HCT116 (cell line): Measurements from ENCODE around the gene CHP2. TPM values are rescaled to one million over a fixed set of nuclear protein-coding genes. Genes with fewer than 3 reads are reported as not detected.
"Not testable (repeated sequence)": the region's sequence is repeated elsewhere in the genome, so short reads cannot be mapped to it uniquely, and the experiment has no call there.

Experiments
- ATAC-seq: fragments of 200-7000 bp; cut with Tn5 transposase; 2 replicates; pipeline ENCODE4 v1.9.1; 2020; ENCODE audit warnings: mild to moderate bottlenecking, moderate library complexity
- BruUV-seq: library from RNA; stranded (reverse); fragments of 400-500 nt; replicated peaks from 2 replicates; lab custom pipeline; 2021; lab: Mats Ljungman, UMichigan
- CTCF ChIA-PET: fragments of 300-600 bp; sonication (Branson Sonifier 250); formaldehyde crosslinking; loops from one replicate; lab custom pipeline; 2021; ENCODE audit warnings: antibody characterized with exemption; lab: Charles Lee
- POLR2A ChIA-PET: fragments of 300-600, 350-600 bp; sonication (Branson Sonifier 250); formaldehyde crosslinking; loops from one replicate; lab custom pipeline; 2021; ENCODE audit warnings: antibody characterized with exemption; lab: Charles Lee
- RAD21 ChIA-PET, 2 experiments: fragments of 300-600 bp; sonication (Branson Sonifier 250); formaldehyde crosslinking; loops; one replicate each; lab custom pipeline; 2023; ENCODE audit warnings: low total read pairs in 2 of 2; ENCODE audit not compliant: uncharacterized antibody in 2 of 2, unreplicated experiment in 2 of 2, low non-redundant PET in 1 of 2; lab: Charles Lee
- DNase-seq: peaks from one replicate; pipeline ENCODE4 v3.0.0-alpha.2; 2010; ENCODE audit warnings: low read depth, low spot score
- H2AFZ ChIP-seq: fragments of 200-600 bp; shearing (Covaris generic), sonication (generic); 2 replicates; pipeline ENCODE4 v1.6.1; 2017; ENCODE audit warnings: low read depth, mixed run types, mixed read lengths, antibody characterized with exemption, low read length; ENCODE audit not compliant: poor library complexity, severe bottlenecking
- H3K27ac ChIP-seq: 2 replicates; pipeline ENCODE4 v1.5.1; 2012; ENCODE audit warnings: low read depth, low read length
- H3K27me3 ChIP-seq: fragments of 200-600 bp; sonication (generic); 2 replicates; pipeline ENCODE4 v1.6.1; 2016; ENCODE audit warnings: mixed run types, low read length, mixed read lengths; ENCODE audit not compliant: insufficient read depth
- H3K36me3 ChIP-seq, 2 experiments: fragments of 200-500 bp in 1 of 2; fragments of 200-600 bp in 1 of 2; sonication (Bioruptor generic) in 1 of 2; sonication (generic) in 1 of 2; 2 replicates each; pipeline versions ENCODE4 v1.5.1 to v1.6.1; 2014 to 2016; ENCODE audit warnings: low read length in 2 of 2, inconsistent platforms in 1 of 2, mixed read lengths in 1 of 2, mixed run types in 1 of 2; ENCODE audit not compliant: insufficient read depth in 2 of 2, control insufficient read depth in 1 of 2
- H3K4me1 ChIP-seq, 2 experiments: fragments of 200-600 bp in 1 of 2; sonication (generic) in 1 of 2; 2 replicates each; pipeline versions ENCODE4 v1.5.1 to v1.6.1; 2012 to 2017; ENCODE audit warnings: low read length in 2 of 2, inconsistent platforms in 1 of 2, mild to moderate bottlenecking in 1 of 2, mixed read lengths in 1 of 2, mixed run types in 1 of 2, moderate library complexity in 1 of 2; ENCODE audit not compliant: insufficient read depth in 2 of 2, control insufficient read depth in 1 of 2
- H3K4me2 ChIP-seq: fragments of 200-600 bp; sonication (generic); 2 replicates; pipeline ENCODE4 v1.6.1; 2017; ENCODE audit warnings: mixed run types, low read length, mixed read lengths
- H3K4me3 ChIP-seq, 2 experiments: fragments of 200-600 bp in 1 of 2; sonication (generic) in 1 of 2; replicated peaks in 1 of 2; 2 replicates each; pipeline ENCODE4 v1.5.1; 2011 to 2016; ENCODE audit warnings: low read length in 2 of 2, control low read depth in 1 of 2, low read depth in 1 of 2, mild to moderate bottlenecking in 1 of 2, mixed read lengths in 1 of 2, mixed run types in 1 of 2
- H3K79me2 ChIP-seq: fragments of 200-600 bp; sonication (generic); 2 replicates; pipeline ENCODE4 v1.6.1; 2017; ENCODE audit warnings: mild to moderate bottlenecking, mixed run types, low read length, moderate library complexity, mixed read lengths; ENCODE audit not compliant: insufficient read depth
- H3K9ac ChIP-seq: fragments of 200-600 bp; sonication (generic); 2 replicates; pipeline ENCODE4 v1.6.1; 2016; ENCODE audit warnings: low read length, mixed read lengths
- H3K9me2 ChIP-seq: fragments of 200-600 bp; sonication (generic), shearing (Covaris generic); 2 replicates; pipeline ENCODE4 v1.6.1; 2017; ENCODE audit warnings: mixed run types, mild to moderate bottlenecking, moderate library complexity; ENCODE audit not compliant: insufficient read depth
- H3K9me3 ChIP-seq, 2 experiments: fragments of 200-500 bp in 1 of 2; fragments of 200-600 bp in 1 of 2; sonication (Bioruptor generic) in 1 of 2; sonication (generic) in 1 of 2; 2 replicates each; pipeline ENCODE4 v1.6.1; 2014 to 2017; ENCODE audit warnings: low read length in 2 of 2, mixed read lengths in 2 of 2, inconsistent platforms in 1 of 2, low read depth in 1 of 2, mild to moderate bottlenecking in 1 of 2, mixed run types in 1 of 2, moderate library complexity in 1 of 2; ENCODE audit not compliant: control insufficient read depth in 1 of 2, insufficient read depth in 1 of 2
- H4K20me1 ChIP-seq: fragments of 200-600 bp; sonication (generic), shearing (Covaris generic); 2 replicates; pipeline ENCODE4 v1.6.1; 2017; ENCODE audit warnings: mixed run types, mild to moderate bottlenecking, moderate library complexity; ENCODE audit not compliant: insufficient read depth
- CBX3 ChIP-seq: IDR thresholded peaks from 2 replicates; pipeline ENCODE4 v1.6.1; 2012; ENCODE audit warnings: low read depth
- CEBPB ChIP-seq: IDR thresholded peaks from 2 replicates; pipeline ENCODE4 v1.6.1; 2012; ENCODE audit warnings: low read depth
- EGR1 ChIP-seq: IDR thresholded peaks from 2 replicates; pipeline ENCODE4 v1.6.1; 2012; ENCODE audit warnings: low read depth
- ELF1 ChIP-seq: IDR thresholded peaks from 2 replicates; pipeline ENCODE4 v1.6.1; 2012; ENCODE audit warnings: low read depth, borderline replicate concordance
- EZH2 ChIP-seq: fragments of 200-600 bp; sonication (generic); IDR thresholded peaks from 2 replicates; pipeline ENCODE4 v1.6.1; 2017; ENCODE audit warnings: antibody characterized with exemption, mixed run types
- EZH2phosphoT487 ChIP-seq: fragments of 200-600 bp; IDR thresholded peaks from 2 replicates; pipeline ENCODE4 v1.6.1; 2018; ENCODE audit warnings: antibody characterized with exemption, borderline replicate concordance
- JUND ChIP-seq: IDR thresholded peaks from 2 replicates; pipeline ENCODE4 v1.6.1; 2012
- MAX ChIP-seq: IDR thresholded peaks from 2 replicates; pipeline ENCODE4 v1.6.1; 2012
- POLR2A ChIP-seq: IDR thresholded peaks from 2 replicates; pipeline ENCODE4 v1.7.0; 2011; ENCODE audit warnings: borderline replicate concordance; ENCODE audit not compliant: insufficient read depth, insufficient read length; ENCODE audit errors: extremely low read depth
- POLR2AphosphoS5 ChIP-seq: IDR thresholded peaks from 2 replicates; pipeline ENCODE4 v1.6.1; 2011; ENCODE audit warnings: mild to moderate bottlenecking, low read depth, low read length, moderate library complexity
- REST ChIP-seq: IDR thresholded peaks from 2 replicates; pipeline ENCODE4 v1.6.1; 2012; ENCODE audit warnings: low read depth
- SIN3A ChIP-seq: IDR thresholded peaks from 2 replicates; pipeline ENCODE4 v1.6.1; 2012; ENCODE audit warnings: low read depth
- SP1 ChIP-seq: IDR thresholded peaks from 2 replicates; pipeline ENCODE4 v1.6.1; 2012; ENCODE audit warnings: low read depth
- SRF ChIP-seq: IDR thresholded peaks from 2 replicates; pipeline ENCODE4 v1.6.1; 2012; ENCODE audit warnings: low read depth
- YY1 ChIP-seq: IDR thresholded peaks from 2 replicates; pipeline ENCODE4 v1.6.1; 2011; ENCODE audit warnings: low read length, low read depth, moderate library complexity, mild to moderate bottlenecking; ENCODE audit not compliant: insufficient replicate concordance; ENCODE audit errors: extremely low read depth
- ZFX ChIP-seq: fragments of 450-650 bp; IDR thresholded peaks from 2 replicates; pipeline ENCODE4 v1.6.1; 2017
- intact Hi-C: fragments of 100-400 bp; cut with micrococcal nuclease; formaldehyde crosslinking; loops from 2 replicates; pipeline ENCODE4 v1.10.0; 2022
- total RNA-seq: library from RNA; stranded (reverse); gene quantifications from one replicate; pipeline ENCODE4 v1.2.1, GENCODE V29; 2021; ENCODE audit not compliant: unreplicated experiment

The CHP2 gene
- total RNA-seq, 1 experiment from 2014 or later, result not detected

- Histone ChIP-seq H3K4me3 (no peak overlapping the region), H3K4me1 (no peaks in the 10 kb centered on the region), H3K9me2 (no peaks in the 10 kb centered on the region), H4K20me1 (no peaks in the 10 kb centered on the region), H3K4me2 (no peak overlapping the region), H3K36me3 (no peaks in the 10 kb centered on the region), H3K9ac (no peak overlapping the region), H2AFZ (no peak overlapping the region), H3K27ac (no peak overlapping the region), H3K79me2 (no peaks in the 10 kb centered on the region), H3K27me3 (peaks cover 12% of the 10 kb centered on the region; the same call in 1 of the 2 replicates), H3K9me3 (no peaks in the 10 kb centered on the region)
- intact Hi-C loops, result no loop called here
- POLR2A ChIA-PET, result no interaction called here
- no TSS peak for BruUV-seq
- ATAC-seq (no peak), DNase-seq (no peak)
- RAD21 ChIA-PET, result no interaction called here
- CTCF ChIA-PET, result no interaction called here
- no peak for TF ChIP-seq EZH2
- TF ChIP-seq CEBPB, result no peak
- no peak for TF ChIP-seq YY1
- TF ChIP-seq MAX, result no peak
- no peak for TF ChIP-seq CBX3
- no peak for TF ChIP-seq SP1
- no peak for TF ChIP-seq EGR1
- no peak for TF ChIP-seq SRF
- TF ChIP-seq POLR2A, result no peak
- no peak for TF ChIP-seq POLR2AphosphoS5
- no peak for TF ChIP-seq REST
- no peak for TF ChIP-seq ELF1
- no peak for TF ChIP-seq JUND
- TF ChIP-seq SIN3A, result no peak
- TF ChIP-seq EZH2phosphoT487, result no peak
- TF ChIP-seq ZFX, result no peak
Observed at GRCh38 chr16:23748630-23749029, 6.2 kb upstream of the CHP2 start.

GRCh38 chr16:23751053-23751452, 3.8 kb upstream of the CHP2 start:
- H3K27me3 ChIP-seq, H4K20me1 ChIP-seq, H3K27ac ChIP-seq, BruUV-seq, DNase-seq, intact Hi-C loops, H2AFZ ChIP-seq, H3K4me1 ChIP-seq, H3K79me2 ChIP-seq, H3K4me2 ChIP-seq, CTCF ChIA-PET, H3K9me3 ChIP-seq, H3K9ac ChIP-seq, H3K4me3 ChIP-seq, RAD21 ChIA-PET, ATAC-seq, H3K36me3 ChIP-seq, H3K9me2 ChIP-seq, POLR2A ChIA-PET: not testable (repeated sequence)
